ENCODE data around the gene EFHC1. TPM values are rescaled to one million over a fixed set of nuclear protein-coding genes. Genes with fewer than 3 reads are reported as not detected.
"Not testable (repeated sequence)": the region's sequence is repeated elsewhere in the genome, so short reads cannot be mapped to it uniquely, and the experiment has no call there.

EFHC1 gene
- total RNA-seq, 2 experiments from 2014 or later: 3.4 to 4.8 TPM

DNA sequence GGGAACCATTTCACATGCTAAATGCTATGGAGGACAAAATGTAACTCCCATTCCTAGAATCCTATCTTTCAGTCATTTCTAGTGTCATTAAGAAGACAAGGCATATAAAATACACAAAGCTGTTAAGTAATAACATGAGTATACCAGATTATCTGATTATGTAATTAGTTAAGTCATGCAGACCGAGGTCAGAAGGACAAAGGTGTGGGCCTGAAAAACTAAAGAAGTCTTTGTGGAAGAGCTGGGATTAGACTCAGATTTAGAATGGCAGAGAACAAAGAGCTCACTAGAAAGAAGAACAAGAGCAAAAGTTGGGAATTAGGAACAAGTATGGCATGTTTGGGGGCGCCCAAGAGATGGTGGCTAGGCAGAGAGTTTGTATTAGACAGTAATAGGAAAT is 37.0 kb downstream of the EFHC1 start:
- Histone ChIP-seq H3K4me1 (ENCODE audit: insufficient read depth, low read length) (no peaks in the 10 kb centered on the region), H3K4me3 (ENCODE audit: low read length) (no peak overlapping the region), H3K27ac (ENCODE audit: low read depth in 1 of 2, low read length in 2 of 2) (no peak overlapping the region), H3K27me3 (ENCODE audit: control insufficient read depth in 1 of 2, insufficient read depth in 2 of 2, low read length in 2 of 2) (no peaks in the 10 kb centered on the region), H3K9me3 (ENCODE audit: control insufficient read depth in 1 of 2, insufficient read depth in 1 of 2, low read length in 2 of 2) (no peaks in the 10 kb centered on the region), H3K36me3 (ENCODE audit: insufficient read depth, low read length) (no peaks in the 10 kb centered on the region)
- TF ChIP-seq, protein P1, sequence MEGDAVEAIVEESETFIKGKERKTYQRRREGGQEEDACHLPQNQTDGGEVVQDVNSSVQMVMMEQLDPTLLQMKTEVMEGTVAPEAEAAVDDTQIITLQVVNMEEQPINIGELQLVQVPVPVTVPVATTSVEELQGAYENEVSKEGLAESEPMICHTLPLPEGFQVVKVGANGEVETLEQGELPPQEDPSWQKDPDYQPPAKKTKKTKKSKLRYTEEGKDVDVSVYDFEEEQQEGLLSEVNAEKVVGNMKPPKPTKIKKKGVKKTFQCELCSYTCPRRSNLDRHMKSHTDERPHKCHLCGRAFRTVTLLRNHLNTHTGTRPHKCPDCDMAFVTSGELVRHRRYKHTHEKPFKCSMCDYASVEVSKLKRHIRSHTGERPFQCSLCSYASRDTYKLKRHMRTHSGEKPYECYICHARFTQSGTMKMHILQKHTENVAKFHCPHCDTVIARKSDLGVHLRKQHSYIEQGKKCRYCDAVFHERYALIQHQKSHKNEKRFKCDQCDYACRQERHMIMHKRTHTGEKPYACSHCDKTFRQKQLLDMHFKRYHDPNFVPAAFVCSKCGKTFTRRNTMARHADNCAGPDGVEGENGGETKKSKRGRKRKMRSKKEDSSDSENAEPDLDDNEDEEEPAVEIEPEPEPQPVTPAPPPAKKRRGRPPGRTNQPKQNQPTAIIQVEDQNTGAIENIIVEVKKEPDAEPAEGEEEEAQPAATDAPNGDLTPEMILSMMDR (IDR thresholded peaks at IDR 0.05): no peak
- Mint-ChIP-seq H3K4me1 (ENCODE audit: low read depth) (no peaks in the 10 kb centered on the region), H3K4me3 (no peak overlapping the region), H3K27ac (no peak overlapping the region), H3K36me3 (ENCODE audit: low read depth) (peaks cover 7% of the 10 kb centered on the region), H3K9me3 (peaks cover 3% of the 10 kb centered on the region), H3K27me3 (no peaks in the 10 kb centered on the region)
- ChIA-PET POLR2A (no interaction called here), CTCF (no interaction called here)
- no peak for DNase-seq
- intact Hi-C loops (cut with DNase I, micrococcal nuclease): no loop called here
- ATAC-seq (ENCODE audit: poor library complexity): no peak

DNA sequence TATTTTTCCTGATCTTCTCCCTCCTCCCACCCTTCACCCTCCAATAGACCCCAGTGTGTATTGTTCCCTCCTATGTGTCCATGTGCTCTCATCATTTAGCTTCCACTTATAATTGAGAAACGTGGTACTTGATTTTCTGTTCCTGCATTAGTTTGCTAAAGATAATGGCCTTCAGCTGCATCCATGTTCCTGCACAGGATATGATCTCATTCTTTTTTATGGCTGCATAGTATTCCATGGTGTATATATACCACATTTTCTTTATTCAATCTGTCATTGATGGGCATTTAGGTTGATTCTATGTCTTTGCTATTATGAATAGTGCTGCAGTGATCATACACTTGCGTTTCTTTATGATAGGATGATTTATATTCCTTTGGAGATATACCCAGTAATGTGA is 41.1 kb downstream of the EFHC1 start:
- H3K27me3 ChIP-seq (ENCODE audit: control insufficient read depth in 1 of 2, insufficient read depth in 2 of 2, low read length in 2 of 2); POLR2A ChIA-PET; H3K36me3 Mint-ChIP-seq (ENCODE audit: low read depth); H3K4me1 Mint-ChIP-seq (ENCODE audit: low read depth); H3K36me3 ChIP-seq (ENCODE audit: insufficient read depth, low read length); H3K4me1 ChIP-seq (ENCODE audit: insufficient read depth, low read length); H3K27ac Mint-ChIP-seq; H3K27ac ChIP-seq (ENCODE audit: low read depth in 1 of 2, low read length in 2 of 2); H3K27me3 Mint-ChIP-seq; intact Hi-C loops (cut with DNase I, micrococcal nuclease); H3K4me3 ChIP-seq (ENCODE audit: low read length); CTCF ChIA-PET; H3K9me3 Mint-ChIP-seq; ATAC-seq (ENCODE audit: poor library complexity); H3K4me3 Mint-ChIP-seq; H3K9me3 ChIP-seq (ENCODE audit: control insufficient read depth in 1 of 2, insufficient read depth in 1 of 2, low read length in 2 of 2); DNase-seq: not testable (repeated sequence)

DNA sequence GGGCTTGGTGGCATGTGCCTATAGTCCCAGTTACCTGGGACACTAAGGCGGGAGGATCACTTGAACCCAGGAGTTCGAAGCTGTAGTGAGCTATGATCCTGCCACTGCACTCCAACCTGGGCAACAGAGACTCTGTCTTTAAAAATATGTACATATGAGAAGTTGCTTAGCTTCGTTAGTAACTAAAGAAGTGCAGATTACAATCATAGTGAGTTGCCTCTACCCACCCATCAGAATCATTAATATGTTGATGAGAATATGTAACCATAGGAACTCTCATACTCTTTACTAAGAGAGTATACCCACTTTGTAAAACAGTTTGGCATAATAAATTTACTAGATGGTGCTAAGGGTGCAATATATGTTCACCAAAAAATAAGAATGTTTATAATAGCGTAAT is 54.0 kb downstream of the EFHC1 start:
- Histone ChIP-seq H3K4me3 (ENCODE audit: low read length) (no peak overlapping the region), H3K27me3 (ENCODE audit: control insufficient read depth in 1 of 2, insufficient read depth in 2 of 2, low read length in 2 of 2) (no peaks in the 10 kb centered on the region), H3K4me1 (ENCODE audit: insufficient read depth, low read length) (no peaks in the 10 kb centered on the region), H3K9me3 (ENCODE audit: control insufficient read depth in 1 of 2, insufficient read depth in 1 of 2, low read length in 2 of 2) (no peaks in the 10 kb centered on the region), H3K36me3 (ENCODE audit: insufficient read depth, low read length) (no peaks in the 10 kb centered on the region), H3K27ac (ENCODE audit: low read depth in 1 of 2, low read length in 2 of 2) (no peak overlapping the region)
- CTCF ChIA-PET: no interaction called here
- ATAC-seq (ENCODE audit: poor library complexity) (no peak), DNase-seq (no peak)
- no peaks in the 10 kb centered on the region for H3K9me3 Mint-ChIP-seq
- H3K36me3 Mint-ChIP-seq (ENCODE audit: low read depth): no peaks in the 10 kb centered on the region
- H3K4me1 Mint-ChIP-seq (ENCODE audit: low read depth): no peaks in the 10 kb centered on the region
- H3K27ac Mint-ChIP-seq: no peak overlapping the region
- H3K27me3 Mint-ChIP-seq: no peaks in the 10 kb centered on the region
- intact Hi-C loops (cut with DNase I, micrococcal nuclease): no loop called here
- TF ChIP-seq, protein P1 (IDR thresholded peaks at IDR 0.05): no peak
- POLR2A ChIA-PET: no interaction called here
- H3K4me3 Mint-ChIP-seq: no peak overlapping the region

DNA sequence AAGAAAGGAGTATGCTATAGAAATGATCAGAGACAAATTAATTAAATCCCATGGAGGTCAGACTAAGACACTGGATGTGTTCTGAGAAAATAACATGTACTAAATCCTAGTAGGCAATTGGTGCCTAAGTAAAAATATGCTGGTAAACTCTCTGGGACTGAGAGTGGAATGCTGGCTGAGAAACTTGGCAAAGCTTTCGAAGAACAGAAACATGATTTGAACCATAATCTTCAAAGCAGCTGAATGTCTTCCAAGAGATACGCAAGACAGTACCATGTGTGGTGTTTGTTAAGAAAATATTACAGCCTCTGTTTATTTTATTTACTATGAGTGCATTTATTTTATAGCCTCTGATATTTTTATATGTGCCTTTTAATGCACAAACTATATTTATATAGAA is 55.2 kb downstream of the EFHC1 start:
- Histone ChIP-seq H3K27me3 (ENCODE audit: control insufficient read depth in 1 of 2, insufficient read depth in 2 of 2, low read length in 2 of 2) (no peaks in the 10 kb centered on the region), H3K4me1 (ENCODE audit: insufficient read depth, low read length) (no peaks in the 10 kb centered on the region), H3K4me3 (ENCODE audit: low read length) (no peak overlapping the region), H3K27ac (ENCODE audit: low read depth in 1 of 2, low read length in 2 of 2) (no peak overlapping the region), H3K9me3 (ENCODE audit: control insufficient read depth in 1 of 2, insufficient read depth in 1 of 2, low read length in 2 of 2) (no peaks in the 10 kb centered on the region), H3K36me3 (ENCODE audit: insufficient read depth, low read length) (no peaks in the 10 kb centered on the region)
- intact Hi-C loops (cut with DNase I, micrococcal nuclease): no loop called here
- no peak overlapping the region for H3K27ac Mint-ChIP-seq
- TF ChIP-seq, protein P1 (IDR thresholded peaks at IDR 0.05): no peak
- H3K27me3 Mint-ChIP-seq: no peaks in the 10 kb centered on the region
- H3K4me3 Mint-ChIP-seq: no peak overlapping the region
- ChIA-PET POLR2A (no interaction called here), CTCF (no interaction called here)
- H3K9me3 Mint-ChIP-seq: no peaks in the 10 kb centered on the region
- no peaks in the 10 kb centered on the region for H3K36me3 Mint-ChIP-seq (ENCODE audit: low read depth)
- ATAC-seq (ENCODE audit: poor library complexity) (no peak), DNase-seq (no peak)
- H3K4me1 Mint-ChIP-seq (ENCODE audit: low read depth): no peaks in the 10 kb centered on the region
